DOHH2 (cell line): ENCODE data around the gene PRDM16.

Source experiments
- EZH2phosphoT487 ChIP-seq: fragments of 200-600 bp; sonication (generic); IDR thresholded peaks from 2 replicates; pipeline ENCODE4 v1.6.1; 2017; ENCODE audit warnings: borderline replicate concordance, mild to moderate bottlenecking, antibody characterized with exemption, low read length, moderate library complexity, mixed read lengths
- TF ChIP-seq, protein P1 (sequence below): fragments of 200-600 bp; sonication (generic); IDR thresholded peaks from one replicate; pipeline ENCODE4 v1.5.1; 2014; ENCODE audit warnings: antibody characterized with exemption, mild to moderate bottlenecking, low read depth, low read length; ENCODE audit not compliant: poor library complexity, severe bottlenecking

DNA sequence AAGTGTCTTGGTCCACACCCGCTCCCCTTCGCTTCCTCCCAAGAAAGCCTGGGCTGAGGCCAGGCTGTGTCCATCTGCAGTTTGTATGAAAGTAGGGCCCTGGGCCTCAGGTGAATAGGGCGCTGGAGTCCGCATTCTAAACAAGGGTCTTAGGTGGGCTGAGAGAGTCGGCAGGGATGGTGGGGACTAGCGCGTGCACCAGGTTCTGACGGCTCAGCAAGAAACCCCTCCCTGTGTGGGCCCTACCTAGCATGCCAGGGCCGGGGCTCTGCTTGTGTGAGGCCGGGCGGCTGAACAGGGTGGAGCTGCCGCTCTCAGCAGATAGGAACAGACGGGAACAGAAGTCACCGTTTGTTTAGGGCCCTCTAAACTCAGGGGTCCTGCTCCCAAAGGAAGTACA lies 46.0 kb upstream of the PRDM16 start:
- TF ChIP-seq, protein P1, sequence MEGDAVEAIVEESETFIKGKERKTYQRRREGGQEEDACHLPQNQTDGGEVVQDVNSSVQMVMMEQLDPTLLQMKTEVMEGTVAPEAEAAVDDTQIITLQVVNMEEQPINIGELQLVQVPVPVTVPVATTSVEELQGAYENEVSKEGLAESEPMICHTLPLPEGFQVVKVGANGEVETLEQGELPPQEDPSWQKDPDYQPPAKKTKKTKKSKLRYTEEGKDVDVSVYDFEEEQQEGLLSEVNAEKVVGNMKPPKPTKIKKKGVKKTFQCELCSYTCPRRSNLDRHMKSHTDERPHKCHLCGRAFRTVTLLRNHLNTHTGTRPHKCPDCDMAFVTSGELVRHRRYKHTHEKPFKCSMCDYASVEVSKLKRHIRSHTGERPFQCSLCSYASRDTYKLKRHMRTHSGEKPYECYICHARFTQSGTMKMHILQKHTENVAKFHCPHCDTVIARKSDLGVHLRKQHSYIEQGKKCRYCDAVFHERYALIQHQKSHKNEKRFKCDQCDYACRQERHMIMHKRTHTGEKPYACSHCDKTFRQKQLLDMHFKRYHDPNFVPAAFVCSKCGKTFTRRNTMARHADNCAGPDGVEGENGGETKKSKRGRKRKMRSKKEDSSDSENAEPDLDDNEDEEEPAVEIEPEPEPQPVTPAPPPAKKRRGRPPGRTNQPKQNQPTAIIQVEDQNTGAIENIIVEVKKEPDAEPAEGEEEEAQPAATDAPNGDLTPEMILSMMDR = no peak
- TF ChIP-seq EZH2phosphoT487 = no peak
